GM18499 (cell line): Measurements from ENCODE around the gene MASP1.
"Not testable (repeated sequence)": the region's sequence is repeated elsewhere in the genome, so short reads cannot be mapped to it uniquely, and the experiment has no call there.

Source experiments
- ATAC-seq: cut with Tn5 transposase; IDR thresholded peaks from one replicate; pipeline ENCODE4 v1.9.1; 2021; ENCODE audit warnings: moderate number of reproducible peaks; ENCODE audit not compliant: insufficient read depth, unreplicated experiment

The MASP1 gene

GRCh38 chr3:187267306-187267705, 24.2 kb downstream of the MASP1 start:
- ATAC-seq, result no peak

- ATAC-seq, result no peak
These were observed 24.8 kb downstream of the MASP1 start for GRCh38 chr3:187266691-187267090.

GRCh38 chr3:187265461-187265955, 26.0 kb downstream of the MASP1 start:
- no peak for ATAC-seq

DNA sequence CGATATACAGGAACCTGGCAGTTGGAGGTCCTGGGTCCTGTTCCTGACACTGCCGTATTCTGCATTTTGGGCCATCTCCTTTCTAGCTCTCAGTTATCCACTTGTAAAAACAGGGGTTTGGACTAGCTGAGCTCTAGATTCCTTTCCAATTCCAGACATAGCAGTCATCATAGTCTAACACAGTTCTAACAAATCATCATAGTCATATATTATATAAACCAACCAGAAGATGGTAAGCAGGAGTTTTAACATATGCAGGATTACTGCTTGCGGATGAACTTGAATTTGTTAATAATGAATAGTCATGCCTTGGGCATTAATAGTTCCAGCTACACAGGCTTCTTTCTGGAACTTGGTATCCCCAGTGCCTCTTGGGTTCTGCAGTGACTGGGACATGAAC, 26.6 kb downstream of the MASP1 start:
- no peak for ATAC-seq

GRCh38 chr3:187264021-187264420, 27.5 kb downstream of the MASP1 start:
- no peak for ATAC-seq

- ATAC-seq, result no peak
These were observed 28.3 kb downstream of the MASP1 start for GRCh38 chr3:187263270-187263669.

DNA sequence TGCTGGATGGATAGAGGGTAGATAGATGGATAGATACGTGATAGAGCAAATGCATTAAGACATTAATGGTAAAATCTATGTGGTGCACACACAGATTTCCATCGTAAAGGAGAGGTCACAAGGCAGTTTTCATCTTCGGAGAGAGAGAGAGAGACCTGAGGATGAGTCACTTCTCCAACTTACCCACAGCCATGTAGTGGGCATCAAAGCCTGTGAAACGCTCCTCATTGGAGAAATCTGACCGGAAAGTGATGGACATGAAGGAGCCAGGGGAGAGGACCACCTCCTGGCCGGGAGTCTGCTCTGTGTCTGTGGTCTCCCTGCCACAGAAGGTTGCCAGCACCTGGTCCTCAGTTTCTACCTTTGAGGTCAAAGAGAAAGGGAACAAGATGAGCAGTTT, 29.2 kb downstream of the MASP1 start:
- ATAC-seq, result no peak

- ATAC-seq, result no peak
These were observed 30.0 kb downstream of the MASP1 start for GRCh38 chr3:187261541-187261969.

GRCh38 chr3:187259171-187259570, 32.4 kb downstream of the MASP1 start:
- no peak for ATAC-seq

DNA sequence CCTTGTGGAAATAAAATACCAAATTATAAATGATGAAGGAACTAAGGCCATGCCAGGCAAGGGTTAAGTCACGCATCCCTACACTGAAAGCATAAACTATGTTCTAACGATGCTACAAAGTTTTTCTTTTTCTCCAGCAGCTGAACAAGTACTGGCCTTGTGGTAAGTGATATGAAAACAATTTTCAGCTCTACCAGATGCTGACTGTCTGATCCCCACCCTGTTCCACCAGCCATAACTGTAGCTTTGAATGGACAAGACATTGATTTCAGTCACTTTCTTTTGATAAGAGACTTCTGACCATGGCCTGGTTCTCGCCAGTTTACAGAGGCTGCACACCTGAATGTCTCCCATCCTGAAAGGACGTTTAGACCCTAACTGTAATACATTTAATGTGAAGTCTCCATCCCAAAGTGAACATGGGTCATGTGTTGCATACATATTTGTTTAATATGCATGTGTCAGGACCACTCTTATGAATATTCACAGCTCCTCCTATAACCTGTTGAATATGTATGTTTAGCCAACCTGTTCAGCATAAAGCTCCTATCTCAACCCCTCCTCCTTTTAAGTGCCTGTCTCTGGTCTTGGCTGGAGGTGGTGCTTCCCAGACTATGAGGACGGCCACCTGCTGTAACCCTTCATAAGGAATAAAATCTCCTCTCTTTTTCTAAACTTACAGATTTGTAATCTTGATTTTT, 33.4 kb downstream of the MASP1 start:
- no peak for ATAC-seq

GRCh38 chr3:187257471-187257870, 34.1 kb downstream of the MASP1 start:
- no peak for ATAC-seq

DNA sequence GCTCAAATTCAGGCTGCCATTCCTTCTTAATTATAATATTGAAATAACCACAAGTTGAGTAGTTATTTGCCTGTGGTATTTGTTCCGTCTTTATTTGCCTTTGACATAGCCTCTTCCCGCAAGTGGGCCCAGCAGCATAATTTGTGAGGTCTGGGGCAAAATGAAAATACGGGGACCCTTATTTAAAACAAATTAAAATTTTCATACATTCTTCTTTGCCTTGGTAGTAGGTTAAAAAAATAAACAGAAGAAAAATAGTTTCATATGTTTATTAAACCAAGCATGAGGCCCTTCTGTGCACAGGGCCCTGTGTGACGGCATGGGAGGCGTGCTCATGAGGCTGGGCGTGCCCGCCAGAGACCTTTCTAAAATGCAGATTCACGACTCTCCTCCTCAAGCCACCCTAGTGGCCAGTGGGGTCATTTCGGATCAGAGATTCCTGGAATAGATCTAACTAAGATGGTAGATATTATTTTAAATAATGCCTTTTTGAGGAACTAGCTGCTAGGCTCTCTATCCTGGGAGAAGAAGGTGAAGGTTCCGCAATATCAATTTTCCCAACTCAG, 35.4 kb downstream of the MASP1 start:
- ATAC-seq, result no peak

GRCh38 chr3:187255314-187255713, 36.2 kb downstream of the MASP1 start:
- ATAC-seq, result no peak

GRCh38 chr3:187252311-187252710, 39.2 kb downstream of the MASP1 start:
- no peak for ATAC-seq

- ATAC-seq, result no peak
These were observed 39.9 kb downstream of the MASP1 start for GRCh38 chr3:187251599-187251998.

GRCh38 chr3:187247398-187247797, 44.1 kb downstream of the MASP1 start:
- ATAC-seq, result no peak

GRCh38 chr3:187243933-187244524, 47.5 kb downstream of the MASP1 start:
- ATAC-seq, result no peak

GRCh38 chr3:187242900-187243299, 48.6 kb downstream of the MASP1 start:
- no peak for ATAC-seq

GRCh38 chr3:187242435-187242834, 49.1 kb downstream of the MASP1 start:
- ATAC-seq, result no peak

- ATAC-seq, result not testable (repeated sequence)
These were observed 52.7 kb downstream of the MASP1 start for GRCh38 chr3:187238835-187239234.

- ATAC-seq, result no peak
These were observed 53.3 kb downstream of the MASP1 start for GRCh38 chr3:187238239-187238638.

DNA sequence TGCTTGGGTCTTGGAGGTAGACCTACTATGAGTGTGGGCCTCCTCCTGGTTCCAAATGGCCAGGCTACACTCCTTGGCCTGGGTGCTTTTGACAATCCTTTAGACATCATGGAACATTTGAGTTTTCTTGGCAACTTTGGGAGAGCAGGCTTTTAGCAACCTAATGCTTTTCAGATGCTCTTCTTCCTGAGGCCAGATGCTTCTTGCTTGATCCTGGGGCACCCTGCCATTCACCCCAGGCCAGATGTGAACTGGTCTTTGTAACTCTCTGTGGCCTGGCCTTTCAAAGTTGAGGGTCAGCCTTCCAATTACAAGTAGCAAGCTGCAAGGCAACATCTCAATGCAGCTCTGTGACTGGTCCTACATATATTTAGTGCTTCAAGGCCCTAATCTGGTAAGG, 53.8 kb downstream of the MASP1 start:
- ATAC-seq, result no peak
